Keratinocyte (primary cell): ENCODE results near the gene CERK. TPM values are rescaled to one million over a fixed set of nuclear protein-coding genes. Genes with fewer than 3 reads are reported as not detected.
"Not testable (repeated sequence)": the region's sequence is repeated elsewhere in the genome, so short reads cannot be mapped to it uniquely, and the experiment has no call there.

Source experiments
- DNase-seq: peaks from one replicate; pipeline ENCODE4 v3.0.0-alpha.2; 2011; ENCODE audit warnings: low read depth, missing footprints, low spot score
- FAIRE-seq: peaks from 2 replicates; lab custom pipeline; 2011; peaks lifted over from hg19 to GRCh38; lab: Jason Lieb, UNC
- H2AFZ ChIP-seq: 2 replicates; pipeline ENCODE4 v1.6.0; 2012; ENCODE audit warnings: low read length, control low read depth, inconsistent platforms; ENCODE audit not compliant: control insufficient read depth
- H3K27ac ChIP-seq: 2 replicates; pipeline ENCODE4 v1.5.1; 2011; ENCODE audit warnings: low read length; ENCODE audit not compliant: control insufficient read depth, insufficient read depth
- H3K27me3 ChIP-seq: 3 replicates; pipeline ENCODE4 v1.6.0; 2011; ENCODE audit warnings: low read length; ENCODE audit not compliant: control insufficient read depth, insufficient read depth; ENCODE audit errors: extremely low read depth
- H3K36me3 ChIP-seq, 2 experiments: 2 replicates in 1 of 2; 3 replicates in 1 of 2; pipeline ENCODE4 v1.5.1; 2011; ENCODE audit warnings: low read length in 2 of 2, mild to moderate bottlenecking in 1 of 2; ENCODE audit not compliant: control insufficient read depth in 2 of 2, insufficient read depth in 2 of 2; ENCODE audit errors: extremely low read depth in 1 of 2
- H3K4me1 ChIP-seq: 3 replicates; pipeline ENCODE4 v1.5.1; 2011; ENCODE audit warnings: low read length; ENCODE audit not compliant: control insufficient read depth, insufficient read depth; ENCODE audit errors: extremely low read depth
- H3K4me2 ChIP-seq: 3 replicates; pipeline ENCODE4 v1.6.0; 2011; ENCODE audit warnings: low read depth, low read length; ENCODE audit not compliant: control insufficient read depth, insufficient read depth; ENCODE audit errors: extremely low read depth
- H3K4me3 ChIP-seq, 3 experiments: fragments of 200-600 bp in 1 of 3; sonication (generic) in 1 of 3; 2 replicates in 2 of 3; 3 replicates in 1 of 3; pipeline ENCODE4 v1.5.1; 2011 to 2016; ENCODE audit warnings: low read length in 3 of 3, mild to moderate bottlenecking in 3 of 3, control low read depth in 2 of 3, inconsistent platforms in 1 of 3, low read depth in 1 of 3, mixed read lengths in 1 of 3, mixed run types in 1 of 3, moderate library complexity in 1 of 3; ENCODE audit not compliant: control insufficient read depth in 2 of 3, insufficient read depth in 2 of 3; ENCODE audit errors: extremely low read depth in 1 of 3
- H3K79me2 ChIP-seq: 2 replicates; pipeline ENCODE4 v1.6.0; 2012; ENCODE audit warnings: low read length; ENCODE audit not compliant: control insufficient read depth, insufficient read depth
- H3K9ac ChIP-seq: 3 replicates; pipeline ENCODE4 v1.6.0; 2011; ENCODE audit warnings: low read length; ENCODE audit not compliant: control insufficient read depth, insufficient read depth; ENCODE audit errors: extremely low read depth
- H3K9me1 ChIP-seq: 3 replicates; pipeline ENCODE4 v1.6.0; 2011; ENCODE audit warnings: low read length; ENCODE audit not compliant: control insufficient read depth, insufficient read depth; ENCODE audit errors: extremely low read depth
- H3K9me3 ChIP-seq: 2 replicates; pipeline ENCODE4 v1.5.1; 2012; ENCODE audit warnings: low read depth, low read length; ENCODE audit not compliant: control insufficient read depth
- H4K20me1 ChIP-seq: 3 replicates; pipeline ENCODE4 v1.6.0; 2011; ENCODE audit warnings: low read length; ENCODE audit not compliant: control insufficient read depth, insufficient read depth; ENCODE audit errors: extremely low read depth
- EZH2 ChIP-seq: IDR thresholded peaks from one replicate; pipeline ENCODE4 v1.6.1; 2012; ENCODE audit warnings: inconsistent platforms, mild to moderate bottlenecking, low read length, moderate library complexity
- dilution Hi-C: fragments of 300-500 bp; cut with MboI; formaldehyde crosslinking; loops from one replicate; pipeline ENCODE4 v1.7.0; 2020; ENCODE audit warnings: low sequenced_read_pairs; ENCODE audit not compliant: extremely low pct_ligation_motif_present
- polyA plus RNA-seq, 5 experiments: library from polyadenylated mRNA; depleted of rRNA in 3 of 5; stranded (reverse) in 3 of 5; stranded (forward) in 1 of 5; unstranded in 1 of 5; fragments of >200 nt; gene quantifications; 1 replicate in 1 of 5; 2 replicates in 3 of 5; 3 replicates in 1 of 5; pipeline versions ENCODE4 v1.2.1 to v1.2.3, GENCODE V29; 2011 to 2012; ENCODE audit warnings: missing spikeins in 2 of 5, low read depth in 1 of 5, low replicate concordance in 1 of 5
- TF ChIP-seq, protein P1 (sequence below), 3 experiments: IDR thresholded peaks in 1 of 3; conservative IDR thresholded peaks in 1 of 3; optimal IDR thresholded peaks in 1 of 3; 2 replicates in 2 of 3; 3 replicates in 1 of 3; pipeline versions ENCODE3 to v1.5.1; 2011; ENCODE audit warnings: low read length in 3 of 3, mild to moderate bottlenecking in 3 of 3, moderate library complexity in 2 of 3, control low read depth in 1 of 3, inconsistent platforms in 1 of 3; ENCODE audit not compliant: insufficient read depth in 2 of 3; ENCODE audit errors: extremely low read depth in 1 of 3

Gene CERK
- polyA plus RNA-seq, 1 donor (not counting 4 experiments of a cell fraction or from before 2014, with no cell fraction given), result 11.9 TPM

DNA sequence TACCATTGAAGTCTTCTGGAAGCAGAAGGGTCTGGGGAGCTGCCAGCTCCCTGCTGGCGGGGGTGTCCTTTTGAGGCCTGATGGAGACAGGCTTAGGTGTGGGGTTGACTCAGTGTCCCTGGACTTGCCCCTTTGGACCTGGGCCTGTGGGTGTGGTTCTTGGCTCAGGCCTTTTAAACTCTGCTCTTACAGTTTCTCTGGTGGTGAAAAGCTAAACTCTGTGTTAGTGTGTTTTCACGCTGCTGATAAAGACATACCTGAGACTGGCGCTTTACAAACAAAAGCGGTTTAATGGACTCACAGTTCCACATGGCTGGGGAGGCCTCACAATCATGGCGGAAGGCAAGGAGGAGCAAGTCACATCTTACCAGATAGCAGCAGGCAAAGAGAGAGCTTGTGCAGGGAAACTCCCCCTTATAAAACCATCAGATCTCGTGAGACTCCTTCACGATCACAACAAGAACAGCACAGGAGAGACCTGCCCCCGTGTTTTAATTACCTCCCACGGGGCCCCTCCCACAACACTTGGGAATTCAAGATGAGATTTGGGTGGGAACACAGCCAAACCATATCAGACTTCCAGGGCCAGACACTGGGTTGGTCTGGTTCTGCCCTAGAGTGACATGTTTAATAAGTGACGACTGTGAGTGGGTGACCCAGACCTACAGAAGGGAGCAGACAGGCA lies 91.4 kb downstream of the CERK start:
- no peak overlapping the region for H3K9ac ChIP-seq
- FAIRE-seq (no peak), DNase-seq (no peak)
- H2AFZ ChIP-seq, result no peak overlapping the region
- H3K79me2 ChIP-seq, result no peaks in the 10 kb centered on the region
- H3K36me3 ChIP-seq, result no peaks in the 10 kb centered on the region
- dilution Hi-C loops, result no loop called here
- H3K4me2 ChIP-seq, result no peak overlapping the region
- H3K27ac ChIP-seq, result no peak overlapping the region
- H3K9me3 ChIP-seq, result no peaks in the 10 kb centered on the region
- H4K20me1 ChIP-seq, result peaks cover 9% of the 10 kb centered on the region
- TF ChIP-seq, protein P1, sequence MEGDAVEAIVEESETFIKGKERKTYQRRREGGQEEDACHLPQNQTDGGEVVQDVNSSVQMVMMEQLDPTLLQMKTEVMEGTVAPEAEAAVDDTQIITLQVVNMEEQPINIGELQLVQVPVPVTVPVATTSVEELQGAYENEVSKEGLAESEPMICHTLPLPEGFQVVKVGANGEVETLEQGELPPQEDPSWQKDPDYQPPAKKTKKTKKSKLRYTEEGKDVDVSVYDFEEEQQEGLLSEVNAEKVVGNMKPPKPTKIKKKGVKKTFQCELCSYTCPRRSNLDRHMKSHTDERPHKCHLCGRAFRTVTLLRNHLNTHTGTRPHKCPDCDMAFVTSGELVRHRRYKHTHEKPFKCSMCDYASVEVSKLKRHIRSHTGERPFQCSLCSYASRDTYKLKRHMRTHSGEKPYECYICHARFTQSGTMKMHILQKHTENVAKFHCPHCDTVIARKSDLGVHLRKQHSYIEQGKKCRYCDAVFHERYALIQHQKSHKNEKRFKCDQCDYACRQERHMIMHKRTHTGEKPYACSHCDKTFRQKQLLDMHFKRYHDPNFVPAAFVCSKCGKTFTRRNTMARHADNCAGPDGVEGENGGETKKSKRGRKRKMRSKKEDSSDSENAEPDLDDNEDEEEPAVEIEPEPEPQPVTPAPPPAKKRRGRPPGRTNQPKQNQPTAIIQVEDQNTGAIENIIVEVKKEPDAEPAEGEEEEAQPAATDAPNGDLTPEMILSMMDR (optimal IDR thresholded peaks at IDR 0.05 in 1 of 3, IDR thresholded peaks at IDR 0.05 in 1 of 3, conservative IDR thresholded peaks at IDR 0.05 in 1 of 3; ENCODE audit: extremely low read depth in 1 of 3, insufficient read depth in 2 of 3, low read length in 3 of 3), result no peak
- no peak for TF ChIP-seq EZH2
- no peaks in the 10 kb centered on the region for H3K27me3 ChIP-seq
- no peak overlapping the region for H3K4me3 ChIP-seq
- H3K4me1 ChIP-seq, result no peaks in the 10 kb centered on the region
- H3K9me1 ChIP-seq, result no peaks in the 10 kb centered on the region

DNA sequence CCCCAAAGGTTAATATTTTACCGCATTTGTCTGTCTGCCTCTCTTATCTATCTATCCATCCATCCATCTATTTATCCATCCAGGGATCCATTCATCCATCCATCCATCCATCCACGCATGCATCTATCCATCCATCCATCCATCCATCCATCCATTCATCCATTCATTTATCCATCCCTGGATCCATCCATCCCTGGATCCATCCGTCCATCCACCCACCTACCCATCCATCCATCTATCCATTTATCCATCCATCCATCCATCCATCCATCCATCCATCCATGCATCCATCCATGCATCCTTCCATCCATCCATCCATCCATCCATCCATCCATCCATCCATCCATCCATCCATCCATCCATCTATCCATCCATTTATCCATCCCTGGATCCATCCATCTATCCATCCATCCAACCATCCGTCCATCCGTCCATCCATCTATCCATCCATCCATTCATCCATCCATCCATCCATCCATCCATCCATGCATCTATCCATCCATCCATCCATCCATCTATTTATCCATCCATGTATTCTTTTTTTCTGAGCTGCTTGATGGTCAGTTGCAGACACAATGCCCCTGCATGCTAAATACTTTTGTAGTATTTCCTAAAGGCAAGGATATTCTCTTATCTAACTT lies 95.1 kb downstream of the CERK start:
- H4K20me1 ChIP-seq, DNase-seq, H3K9me3 ChIP-seq, H2AFZ ChIP-seq, H3K27ac ChIP-seq, H3K4me2 ChIP-seq, H3K79me2 ChIP-seq, H3K4me3 ChIP-seq, H3K4me1 ChIP-seq, dilution Hi-C loops, FAIRE-seq, H3K9me1 ChIP-seq, H3K36me3 ChIP-seq, H3K9ac ChIP-seq, H3K27me3 ChIP-seq: not testable (repeated sequence)
